H1 (cell line): ENCODE data around the gene LRPAP1. TPM values are rescaled to one million over a fixed set of nuclear protein-coding genes. Genes with fewer than 3 reads are reported as not detected.

Source experiments
- CTCF ChIA-PET: fragments of 300-600 bp; sonication (Branson Sonifier 250); formaldehyde crosslinking; loops from one replicate; lab custom pipeline; 2021; ENCODE audit not compliant: partially characterized antibody; lab: Charles Lee
- POLR2A ChIA-PET: fragments of 300-600 bp; sonication (Branson Sonifier 250); formaldehyde crosslinking; loops from one replicate; lab custom pipeline; 2021; ENCODE audit warnings: inconsistent platforms; ENCODE audit not compliant: partially characterized antibody; lab: Charles Lee
- DNase-seq, 2 experiments: peaks; one replicate each; pipeline versions ENCODE4 v3.0.0 to v3.0.0-alpha.2; 2010 to 2022; ENCODE audit warnings: low spot score in 2 of 2, low read depth in 1 of 2, mixed read lengths in 1 of 2
- FAIRE-seq: peaks from 2 replicates; lab custom pipeline; 2011; peaks lifted over from hg19 to GRCh38; lab: Jason Lieb, UNC
- H2AFZ ChIP-seq: 2 replicates; pipeline ENCODE4 v1.8.1; 2012; ENCODE audit warnings: low read length, inconsistent platforms
- H2AK5ac ChIP-seq: 2 replicates; pipeline ENCODE4 v1.6.1; 2013; ENCODE audit warnings: low read depth, low read length
- H2BK120ac ChIP-seq: replicated peaks from 2 replicates; pipeline ENCODE3; 2013; ENCODE audit warnings: low read depth, low read length, inconsistent platforms
- H2BK12ac ChIP-seq: 2 replicates; pipeline ENCODE4 v1.6.1; 2013; ENCODE audit warnings: low read depth, low read length
- H2BK15ac ChIP-seq: 2 replicates; pipeline ENCODE4 v1.6.1; 2013; ENCODE audit warnings: low read length
- H2BK20ac ChIP-seq: 2 replicates; pipeline ENCODE4 v1.6.1; 2013; ENCODE audit warnings: low read length
- H2BK5ac ChIP-seq: 2 replicates; pipeline ENCODE4 v1.6.1; 2013; ENCODE audit warnings: low read depth, low read length
- H3K14ac ChIP-seq: 2 replicates; pipeline ENCODE4 v1.6.1; 2013; ENCODE audit warnings: inconsistent platforms; ENCODE audit not compliant: insufficient read length
- H3K18ac ChIP-seq: 2 replicates; pipeline ENCODE4 v1.6.1; 2013; ENCODE audit warnings: low read length; ENCODE audit errors: extremely low read depth
- H3K23ac ChIP-seq: 2 replicates; pipeline ENCODE4 v1.6.1; 2013; ENCODE audit warnings: inconsistent platforms; ENCODE audit not compliant: insufficient read length
- H3K23me2 ChIP-seq: 2 replicates; pipeline ENCODE4 v1.6.1; 2013; ENCODE audit warnings: low read depth, low read length
- H3K27ac ChIP-seq: 2 replicates; pipeline ENCODE4 v1.6.1; 2011; ENCODE audit warnings: low read depth, low read length, inconsistent platforms
- H3K27me3 ChIP-seq, 4 experiments: replicated peaks in 1 of 4; 1 replicate in 1 of 4; 2 replicates in 3 of 4; pipeline versions ENCODE4 v1.6.1 to v1.8.1; 2011 to 2013; ENCODE audit warnings: low read length in 3 of 4, mild to moderate bottlenecking in 3 of 4, inconsistent platforms in 2 of 4, mixed read lengths in 2 of 4, moderate library complexity in 1 of 4; ENCODE audit not compliant: control insufficient read depth in 3 of 4, insufficient read depth in 3 of 4; ENCODE audit errors: extremely low read depth in 1 of 4
- H3K36me3 ChIP-seq, 4 experiments: 2 replicates each; pipeline versions ENCODE4 v1.6.1 to v1.8.1; 2011 to 2013; ENCODE audit warnings: mild to moderate bottlenecking in 4 of 4, low read length in 3 of 4, moderate library complexity in 2 of 4, control low read depth in 1 of 4, inconsistent platforms in 1 of 4; ENCODE audit not compliant: insufficient read depth in 4 of 4, control insufficient read depth in 2 of 4
- H3K4ac ChIP-seq: replicated peaks from 2 replicates; pipeline ENCODE3; 2013; ENCODE audit warnings: low read length, low read depth, mixed read lengths, inconsistent platforms; ENCODE audit not compliant: insufficient read length
- H3K4me1 ChIP-seq, 4 experiments: replicated peaks in 1 of 4; 1 replicate in 1 of 4; 2 replicates in 3 of 4; pipeline versions ENCODE4 v1.6.1 to v1.8.1; 2011 to 2013; ENCODE audit warnings: low read length in 3 of 4, inconsistent platforms in 2 of 4, mixed read lengths in 1 of 4; ENCODE audit not compliant: insufficient read depth in 4 of 4, control insufficient read depth in 3 of 4
- H3K4me2 ChIP-seq, 2 experiments: 2 replicates each; pipeline versions ENCODE4 v1.6.1 to v1.8.1; 2011 to 2013; ENCODE audit warnings: low read depth in 2 of 2, low read length in 2 of 2, control low read depth in 1 of 2, inconsistent platforms in 1 of 2, mild to moderate bottlenecking in 1 of 2; ENCODE audit not compliant: insufficient read depth in 1 of 2
- H3K4me3 ChIP-seq, 4 experiments: fragments of 200-600, 300-600 bp in 1 of 4; sonication (generic), shearing (Covaris generic), sonication (Bioruptor Twin) in 1 of 4; 2 replicates each; pipeline versions ENCODE4 v1.5.1 to v1.8.1; 2011 to 2016; ENCODE audit warnings: low read length in 4 of 4, low read depth in 3 of 4, control low read depth in 2 of 4, inconsistent platforms in 2 of 4, mild to moderate bottlenecking in 2 of 4, mixed read lengths in 1 of 4, moderate library complexity in 1 of 4; ENCODE audit not compliant: insufficient read depth in 2 of 4; ENCODE audit errors: extremely low read depth in 1 of 4
- H3K56ac ChIP-seq: replicated peaks from 2 replicates; pipeline ENCODE3; 2013; ENCODE audit warnings: low read depth, mild to moderate bottlenecking, mixed read lengths, low read length, inconsistent platforms; ENCODE audit not compliant: insufficient read length
- H3K79me1 ChIP-seq: 2 replicates; pipeline ENCODE4 v1.6.1; 2013; ENCODE audit warnings: low read depth, low read length, control low read depth
- H3K79me2 ChIP-seq, 2 experiments: 2 replicates each; pipeline versions ENCODE4 v1.6.1 to v1.8.1; 2012 to 2013; ENCODE audit warnings: low read length in 2 of 2, mild to moderate bottlenecking in 2 of 2, inconsistent platforms in 1 of 2; ENCODE audit not compliant: insufficient read depth in 2 of 2, control insufficient read depth in 1 of 2
- H3K9ac ChIP-seq, 4 experiments: replicated peaks in 1 of 4; 1 replicate in 1 of 4; 2 replicates in 3 of 4; pipeline versions ENCODE4 v1.6.1 to v1.8.1; 2011 to 2013; ENCODE audit warnings: low read depth in 3 of 4, low read length in 3 of 4, control low read depth in 2 of 4, mild to moderate bottlenecking in 2 of 4, moderate library complexity in 2 of 4, inconsistent platforms in 1 of 4; ENCODE audit errors: extremely low read depth in 1 of 4
- H3K9me3 ChIP-seq, 2 experiments: 2 replicates each; pipeline versions ENCODE4 v1.6.1 to v1.8.1; 2012 to 2013; ENCODE audit warnings: mild to moderate bottlenecking in 2 of 2, moderate library complexity in 2 of 2, control low read depth in 1 of 2, inconsistent platforms in 1 of 2, low read depth in 1 of 2, low read length in 1 of 2, mixed read lengths in 1 of 2; ENCODE audit not compliant: insufficient read depth in 2 of 2
- H4K20me1 ChIP-seq, 2 experiments: replicated peaks in 1 of 2; 2 replicates each; pipeline versions ENCODE3 to v1.8.1; 2011 to 2013; ENCODE audit warnings: inconsistent platforms in 2 of 2, low read length in 2 of 2, mild to moderate bottlenecking in 1 of 2; ENCODE audit not compliant: insufficient read depth in 2 of 2, control insufficient read depth in 1 of 2
- H4K5ac ChIP-seq: 2 replicates; pipeline ENCODE4 v1.6.1; 2013; ENCODE audit warnings: low read length, low read depth, mixed read lengths, inconsistent platforms; ENCODE audit not compliant: insufficient read length
- H4K8ac ChIP-seq: 2 replicates; pipeline ENCODE4 v1.8.0; 2013; ENCODE audit warnings: mild to moderate bottlenecking, moderate library complexity, low read length, inconsistent platforms; ENCODE audit not compliant: insufficient read depth; ENCODE audit errors: extremely low read depth
- H4K91ac ChIP-seq: replicated peaks from 2 replicates; pipeline ENCODE3; 2013; ENCODE audit warnings: low read length, mixed read lengths, inconsistent platforms; ENCODE audit not compliant: insufficient read length
- CEBPB ChIP-seq: IDR thresholded peaks from 2 replicates; pipeline ENCODE4 v1.6.1; 2012; ENCODE audit warnings: low read depth, low read length
- JUND ChIP-seq: IDR thresholded peaks from 2 replicates; pipeline ENCODE4 v1.6.1; 2011; ENCODE audit warnings: mild to moderate bottlenecking, improper control_type of control experiment, low read length
- WGBS, 2 experiments: shearing (Covaris generic) in 1 of 2; methylation state at CpG; one replicate each; pipeline versions ENCODE4 v1.1.6 to v1.1.7; 2013 to 2015; ENCODE audit warnings: low lambda C conversion rate in 2 of 2, mixed read lengths in 2 of 2, inconsistent platforms in 1 of 2, low coverage in 1 of 2, missing lambda C conversion rate in 1 of 2; ENCODE audit not compliant: insufficient replicate concordance in 2 of 2, insufficient coverage in 1 of 2, insufficient read length in 1 of 2; ENCODE audit errors: extremely low coverage in 1 of 2, missing lambda C conversion rate in 1 of 2; 5-methylcytosine and 5-hydroxymethylcytosine counted together
- polyA plus RNA-seq, 7 experiments: library from polyadenylated mRNA; depleted of rRNA in 3 of 7; stranded (reverse) in 5 of 7; unstranded in 2 of 7; fragments of >200 nt in 5 of 7; fragments of 200-250 nt in 2 of 7; gene quantifications; 1 replicate in 5 of 7; 2 replicates in 1 of 7; 4 replicates in 1 of 7; pipeline versions ENCODE4 v1.2.1 to v1.2.3, GENCODE V29; 2011 to 2013; ENCODE audit warnings: missing spikeins in 2 of 7, mixed read lengths in 2 of 7
- total RNA-seq: library from RNA; stranded (reverse); fragmentation: NEBNext Ultra II Directional; extraction: Animal tissue kit (Norgen Biotek cat#: 25700); gene quantifications from 2 replicates; pipeline ENCODE4 v1.2.1, GENCODE V29; 2021

Gene LRPAP1
- total and polyA plus RNA-seq, 2 of the 8 experiments (the other 6 are each of a cell fraction or from before 2014, with no cell fraction given) = 31.1 to 101 TPM

GRCh38 chr4:3500111-3500510, 32.1 kb downstream of the LRPAP1 start:
- Histone ChIP-seq H3K18ac (no peak overlapping the region), H4K5ac (no peak overlapping the region), H3K36me3 (peaks cover 0 to 4% (median 0%) of the 10 kb centered on the region in 4 experiments; a peak in 2 of 8 replicates), H3K4ac (no peak overlapping the region), H3K4me1 (no peaks in the 10 kb centered on the region; a peak in 2 of 7 replicates), H2BK20ac (no peak overlapping the region), H3K4me3 (no peak overlapping the region), H2BK15ac (no peak overlapping the region), H3K14ac (no peak overlapping the region), H3K9me3 (no peaks in the 10 kb centered on the region), H2AFZ (no peak overlapping the region), H3K4me2 (no peak overlapping the region), H3K23ac (no peak overlapping the region), H3K79me2 (no peaks in the 10 kb centered on the region; a peak in 1 of 4 replicates), H2BK120ac (no peak overlapping the region), H2BK12ac (no peak overlapping the region), H4K20me1 (peaks cover 30 to 54% of the 10 kb centered on the region in 2 experiments), H3K27me3 (peaks cover 8 to 33% (median 24%) of the 10 kb centered on the region in 4 experiments; a peak in 6 of 7 replicates), H3K56ac (no peak overlapping the region), H4K8ac (no peak overlapping the region), H3K9ac (no peak overlapping the region), H3K79me1 (no peaks in the 10 kb centered on the region; the same call in none of the 2 replicates), H3K27ac (no peak overlapping the region), H4K91ac (no peak overlapping the region), H3K23me2 (no peaks in the 10 kb centered on the region), H2BK5ac (no peak overlapping the region), H2AK5ac (no peak overlapping the region)
- POLR2A ChIA-PET = interaction anchor here (0.9 to 4.1 kb wide), 2 partner anchors 8 to 14 kb away, joined by 3 to 15 read pairs; no protein-coding TSS in a partner anchor
- CTCF ChIA-PET = interaction anchor here (1.5 to 8.0 kb wide), 2 partner anchors 14 to 19 kb away, joined by 12 to 72 read pairs; no protein-coding TSS in a partner anchor
- WGBS, 2 experiments = 95% methylated on average over 17 of the region's 17 CpGs; no CpG with 5 or more reads in 1 of the 2 experiments
- TF ChIP-seq CEBPB = no peak
- no peak for TF ChIP-seq JUND
- DNase-seq (no peak), FAIRE-seq (no peak)
